Naive thymus-derived CD4-positive, alpha-beta T cell (primary cell): ENCODE measurements around the gene MEOX2. TPM values are rescaled to one million over a fixed set of nuclear protein-coding genes. Genes with fewer than 3 reads are reported as not detected.

ENCODE experiments used
- ATAC-seq: fragments of 150-1000 bp; cut with Tn5 transposase; 2 replicates; pipeline ENCODE4 v1.10.0; 2021; ENCODE audit warnings: mild to moderate bottlenecking, moderate library complexity
- CTCF ChIA-PET: fragments of 350-600 bp; sonication (Branson Sonifier 250); formaldehyde crosslinking; loops from one replicate; lab custom pipeline; 2021; ENCODE audit warnings: antibody characterized with exemption; lab: Charles Lee
- POLR2A ChIA-PET: fragments of 350-600 bp; sonication (Branson Sonifier 250); formaldehyde crosslinking; loops from one replicate; lab custom pipeline; 2021; ENCODE audit warnings: antibody characterized with exemption, inconsistent platforms; lab: Charles Lee
- DNase-seq, 9 donors: peaks; one replicate each; pipeline versions ENCODE4 v3.0.0 to v3.0.0-alpha.2; 2020 to 2022; ENCODE audit warnings: mixed read lengths in 1 of 9
- H3K27ac ChIP-seq: one replicate; pipeline ENCODE4 v1.7.0; 2013; ENCODE audit warnings: mild to moderate bottlenecking, low read depth, low read length, moderate library complexity
- H3K27me3 ChIP-seq, 2 donors: one replicate each; pipeline ENCODE4 v1.7.0; 2013; ENCODE audit warnings: low read length in 2 of 2, mild to moderate bottlenecking in 2 of 2, moderate library complexity in 2 of 2; ENCODE audit not compliant: control insufficient read depth in 2 of 2, insufficient read depth in 2 of 2
- H3K36me3 ChIP-seq, 3 experiments: 1 replicate in 2 of 3; 2 replicates in 1 of 3; pipeline ENCODE4 v1.7.0; 2013; ENCODE audit warnings: low read length in 3 of 3, mild to moderate bottlenecking in 3 of 3, moderate library complexity in 1 of 3; ENCODE audit not compliant: insufficient read depth in 3 of 3, control insufficient read depth in 2 of 3
- H3K4me1 ChIP-seq, 2 donors: one replicate each; pipeline ENCODE4 v1.7.0; 2013; ENCODE audit warnings: low read length in 2 of 2, mild to moderate bottlenecking in 2 of 2, moderate library complexity in 1 of 2; ENCODE audit not compliant: control insufficient read depth in 2 of 2, insufficient read depth in 2 of 2
- H3K4me3 ChIP-seq: 2 replicates; pipeline ENCODE4 v1.7.0; 2013; ENCODE audit warnings: mild to moderate bottlenecking, low read length
- H3K9me3 ChIP-seq, 3 experiments: 1 replicate in 2 of 3; 2 replicates in 1 of 3; pipeline ENCODE4 v1.7.0; 2013; ENCODE audit warnings: low read length in 3 of 3; ENCODE audit not compliant: control insufficient read depth in 2 of 3
- H3K27ac Mint-ChIP-seq, 9 donors: one replicate each; pipeline ENCODE4 v1.8.0; 2020 to 2022; ENCODE audit warnings: mixed read lengths in 9 of 9, mild to moderate bottlenecking in 8 of 9, moderate library complexity in 5 of 9, inconsistent platforms in 2 of 9
- H3K27me3 Mint-ChIP-seq, 5 donors: one replicate each; pipeline ENCODE4 v1.8.0; 2021 to 2022; ENCODE audit warnings: mixed read lengths in 5 of 5, mild to moderate bottlenecking in 1 of 5
- H3K36me3 Mint-ChIP-seq, 5 donors: one replicate each; pipeline ENCODE4 v1.8.0; 2020 to 2022; ENCODE audit warnings: mixed read lengths in 5 of 5, mild to moderate bottlenecking in 3 of 5, inconsistent platforms in 1 of 5
- H3K4me1 Mint-ChIP-seq, 7 donors: one replicate each; pipeline ENCODE4 v1.8.0; 2020 to 2022; ENCODE audit warnings: mixed read lengths in 7 of 7, mild to moderate bottlenecking in 3 of 7, inconsistent platforms in 1 of 7
- H3K4me3 Mint-ChIP-seq, 10 donors: one replicate each; pipeline ENCODE4 v1.8.0; 2020 to 2022; ENCODE audit warnings: mild to moderate bottlenecking in 10 of 10, mixed read lengths in 10 of 10, moderate library complexity in 6 of 10, inconsistent platforms in 2 of 10
- H3K9me3 Mint-ChIP-seq, 11 donors: one replicate each; pipeline ENCODE4 v1.8.0; 2020 to 2022; ENCODE audit warnings: mixed read lengths in 11 of 11, mild to moderate bottlenecking in 4 of 11, inconsistent platforms in 1 of 11, moderate library complexity in 1 of 11
- intact Hi-C, 2 donors: fragments of 100-400 bp; cut with micrococcal nuclease; formaldehyde crosslinking; loops; one replicate each; pipeline ENCODE4 v1.15.1; 2023
- polyA plus RNA-seq, 2 donors: library from polyadenylated mRNA; unstranded; fragments of 300-500 nt; fragmentation: Illumina TruSeq; gene quantifications; one replicate each; pipeline ENCODE4 v1.2.3, GENCODE V29; 2021
- total RNA-seq, 6 experiments: library from RNA in 5 of 6; stranded (reverse) in 5 of 6; gene quantifications; 1 replicate in 5 of 6; 2 replicates in 1 of 6; pipeline ENCODE4 v1.2.3 and lab custom pipeline; 2021 to 2026

Gene MEOX2
- total RNA-seq (not detected), polyA plus RNA-seq (not detected), total RNA-seq (lab: John Stamatoyannopoulos, UW) (not detected)

- no peaks in the 10 kb centered on the region for H3K36me3 ChIP-seq
- peaks cover 0 to 17% (median 2%) of the 10 kb centered on the region in 11 donors for H3K9me3 Mint-ChIP-seq
- ChIA-PET POLR2A (no interaction called here), CTCF (no interaction called here)
- no peaks in the 10 kb centered on the region for H3K4me1 Mint-ChIP-seq
- H3K4me3 Mint-ChIP-seq, result no peak within 1 kb of the TSS
- intact Hi-C loops, result no loop called here
- no peak within 1 kb of the TSS for H3K27ac Mint-ChIP-seq
- no peak within 1 kb of the TSS for H3K27ac ChIP-seq
- ATAC-seq (no peak), DNase-seq (no peak)
- no peak within 1 kb of the TSS for H3K4me3 ChIP-seq
- no peaks in the 10 kb centered on the region for H3K9me3 ChIP-seq
- peaks cover 0 to 7% (median 0%) of the 10 kb centered on the region in 5 donors for H3K36me3 Mint-ChIP-seq
- no peaks in the 10 kb centered on the region for H3K27me3 ChIP-seq
- peaks cover 43 to 49% (median 48%) of the 10 kb centered on the region in 5 donors for H3K27me3 Mint-ChIP-seq
- H3K4me1 ChIP-seq, result no peaks in the 10 kb centered on the region
Observed at GRCh38 chr7:15686295-15686956, at the start of gene MEOX2. Gene MEOX2, minus strand, starts transcription at chr7:15686683. Its CDS starts 281 bp downstream, at chr7:15686402.

GRCh38 chr7:15729746-15730145 lies 43.3 kb upstream of the MEOX2 start:
- no peaks in the 10 kb centered on the region for H3K9me3 ChIP-seq
- Mint-ChIP-seq H3K27ac (no peak overlapping the region), H3K36me3 (no peaks in the 10 kb centered on the region), H3K4me1 (no peaks in the 10 kb centered on the region), H3K27me3 (no peaks in the 10 kb centered on the region), H3K4me3 (no peak overlapping the region), H3K9me3 (peaks cover 0 to 10% (median 0%) of the 10 kb centered on the region in 11 donors)
- intact Hi-C loops, result loop anchor here in 1 of 2 donors (10.0 kb wide), 1 partner anchor 425 kb away; no protein-coding TSS in a partner anchor
- CTCF ChIA-PET, result no interaction called here
- no peaks in the 10 kb centered on the region for H3K4me1 ChIP-seq
- H3K36me3 ChIP-seq, result no peaks in the 10 kb centered on the region
- no peak overlapping the region for H3K4me3 ChIP-seq
- DNase-seq, result no peak
- no peaks in the 10 kb centered on the region for H3K27me3 ChIP-seq
- ATAC-seq, result no peak
- H3K27ac ChIP-seq, result no peak overlapping the region
- POLR2A ChIA-PET, result no interaction called here

DNA sequence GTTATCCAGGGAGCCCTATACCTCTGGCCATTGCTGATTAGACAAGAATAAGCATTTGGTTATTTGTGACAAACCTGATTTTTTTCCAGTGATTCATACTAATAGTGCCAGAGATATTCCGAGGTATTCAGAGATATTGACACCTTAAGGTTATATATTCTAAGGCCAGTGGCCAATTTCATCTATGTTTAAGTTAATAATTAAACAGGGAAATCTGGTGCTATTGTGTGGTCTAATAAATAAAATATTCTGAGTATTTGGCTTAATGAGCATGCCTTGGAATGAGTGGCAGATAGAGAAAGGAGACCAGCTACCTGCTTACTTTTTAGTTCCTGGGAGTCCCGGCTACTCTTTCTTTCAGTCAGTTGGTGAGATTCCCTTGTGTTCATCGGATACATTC lies 38.6 kb upstream of the MEOX2 start:
- H3K27ac ChIP-seq, result no peak overlapping the region
- Mint-ChIP-seq H3K4me3 (no peak overlapping the region), H3K27ac (no peak overlapping the region), H3K27me3 (no peaks in the 10 kb centered on the region), H3K4me1 (no peaks in the 10 kb centered on the region), H3K9me3 (peaks cover 0 to 5% (median 0%) of the 10 kb centered on the region in 11 donors), H3K36me3 (no peaks in the 10 kb centered on the region)
- intact Hi-C loops, result loop anchor here in 1 of 2 donors (10.0 kb wide), 1 partner anchor 420 kb away; no protein-coding TSS in a partner anchor
- H3K27me3 ChIP-seq, result no peaks in the 10 kb centered on the region
- ChIA-PET CTCF (no interaction called here), POLR2A (no interaction called here)
- H3K4me1 ChIP-seq, result no peaks in the 10 kb centered on the region
- H3K36me3 ChIP-seq, result no peaks in the 10 kb centered on the region
- DNase-seq, result no peak
- no peak for ATAC-seq
- H3K9me3 ChIP-seq, result no peaks in the 10 kb centered on the region
- no peak overlapping the region for H3K4me3 ChIP-seq

DNA sequence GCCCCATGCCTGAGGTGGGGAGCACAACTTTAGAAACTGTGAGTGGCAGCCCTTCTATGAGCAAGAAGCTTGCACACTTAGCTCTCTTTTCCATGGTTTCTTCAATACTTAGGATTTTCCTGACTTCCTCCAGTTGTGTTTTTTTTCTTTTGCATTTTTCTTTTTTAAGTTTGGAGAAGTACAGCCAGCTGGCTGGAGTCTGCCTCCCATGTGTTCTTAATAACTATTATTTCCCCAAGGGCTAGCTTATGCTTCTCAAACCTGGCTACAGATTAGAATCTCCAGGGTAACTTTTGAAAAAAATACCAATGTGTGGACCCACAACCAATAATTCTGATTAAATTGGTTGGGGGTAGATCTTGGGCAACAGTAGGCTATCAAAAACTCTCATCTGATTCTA lies 37.4 kb upstream of the MEOX2 start:
- Mint-ChIP-seq H3K27ac (no peak overlapping the region), H3K4me3 (no peak overlapping the region), H3K27me3 (no peaks in the 10 kb centered on the region), H3K36me3 (no peaks in the 10 kb centered on the region), H3K4me1 (no peaks in the 10 kb centered on the region), H3K9me3 (peaks cover 0 to 5% (median 0%) of the 10 kb centered on the region in 11 donors)
- ChIA-PET CTCF (no interaction called here), POLR2A (no interaction called here)
- no peaks in the 10 kb centered on the region for H3K27me3 ChIP-seq
- intact Hi-C loops, result loop anchor here in 1 of 2 donors (10.0 kb wide), 1 partner anchor 419 kb away; no protein-coding TSS in a partner anchor
- H3K27ac ChIP-seq, result no peak overlapping the region
- no peak for DNase-seq
- ATAC-seq, result no peak
- H3K9me3 ChIP-seq, result no peaks in the 10 kb centered on the region
- no peaks in the 10 kb centered on the region for H3K36me3 ChIP-seq
- no peak overlapping the region for H3K4me3 ChIP-seq
- H3K4me1 ChIP-seq, result no peaks in the 10 kb centered on the region

DNA sequence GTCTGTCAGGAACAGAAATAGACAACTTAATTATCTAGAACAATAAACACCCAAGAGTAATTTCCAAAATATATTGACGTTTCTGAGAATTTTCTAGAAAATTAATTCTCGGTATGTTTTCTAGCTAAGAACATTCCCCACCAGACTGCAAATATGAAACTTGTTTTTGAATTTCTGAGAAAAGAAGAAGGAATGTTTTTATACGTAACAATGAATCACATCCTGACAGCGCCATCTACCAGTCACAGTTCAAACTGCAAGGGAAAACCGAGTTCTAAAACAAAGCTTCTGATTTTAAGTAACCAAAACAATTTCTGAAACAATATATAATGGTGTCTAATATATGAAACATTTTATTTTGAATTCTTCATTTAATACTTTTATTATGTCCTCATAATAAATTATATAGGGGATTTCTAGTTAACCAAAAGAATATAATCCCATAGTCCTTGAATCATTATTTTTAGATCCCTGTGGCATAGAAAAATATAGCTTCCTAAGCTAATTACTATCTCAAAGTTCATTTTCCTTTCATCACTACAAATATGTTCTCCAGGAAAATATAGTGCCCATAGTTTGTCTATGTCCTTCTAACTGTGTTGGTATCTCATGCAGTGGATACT lies 34.5 kb upstream of the MEOX2 start:
- CTCF ChIA-PET, result no interaction called here
- Histone ChIP-seq H3K27me3 (no peaks in the 10 kb centered on the region), H3K9me3 (no peaks in the 10 kb centered on the region), H3K4me3 (no peak overlapping the region), H3K27ac (no peak overlapping the region), H3K4me1 (no peaks in the 10 kb centered on the region), H3K36me3 (no peaks in the 10 kb centered on the region)
- Mint-ChIP-seq H3K4me1 (no peaks in the 10 kb centered on the region), H3K27me3 (no peaks in the 10 kb centered on the region), H3K4me3 (no peak overlapping the region), H3K9me3 (peaks cover 0 to 9% (median 0%) of the 10 kb centered on the region in 11 donors), H3K36me3 (no peaks in the 10 kb centered on the region), H3K27ac (no peak overlapping the region)
- POLR2A ChIA-PET, result no interaction called here
- intact Hi-C loops, result loop anchor here in 1 of 2 donors (10.0 kb wide), 1 partner anchor 416 kb away; no protein-coding TSS in a partner anchor
- DNase-seq (no peak), ATAC-seq (no peak)

DNA sequence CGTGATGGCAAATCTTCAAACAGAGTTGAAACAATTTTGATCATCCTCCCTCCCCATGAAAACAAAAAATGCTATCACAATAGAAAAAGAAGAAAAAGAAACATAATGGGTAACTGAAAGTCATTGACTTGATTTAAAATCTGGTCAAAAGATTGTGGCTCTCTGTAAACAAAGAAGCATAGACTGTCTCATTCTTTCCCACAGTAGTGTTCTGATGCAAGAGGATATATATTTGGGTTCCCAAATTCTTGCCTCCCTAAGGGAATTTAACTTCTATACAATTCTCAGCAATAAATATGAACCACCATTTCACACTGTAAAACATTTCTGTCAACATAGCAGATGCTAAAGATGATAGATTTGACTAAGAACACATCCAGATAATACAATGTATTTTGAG lies 32.8 kb upstream of the MEOX2 start:
- ChIA-PET CTCF (no interaction called here), POLR2A (no interaction called here)
- no peak overlapping the region for H3K4me3 Mint-ChIP-seq

More for the DNA sequence above, 32.8 kb upstream of the MEOX2 start:
- no peak overlapping the region for H3K4me3 ChIP-seq
- peaks cover 0 to 13% (median 0%) of the 10 kb centered on the region in 11 donors for H3K9me3 Mint-ChIP-seq
- no peaks in the 10 kb centered on the region for H3K36me3 Mint-ChIP-seq
- no peaks in the 10 kb centered on the region for H3K27me3 Mint-ChIP-seq
- H3K27me3 ChIP-seq, result no peaks in the 10 kb centered on the region
- no peaks in the 10 kb centered on the region for H3K4me1 Mint-ChIP-seq
- no peak overlapping the region for H3K27ac Mint-ChIP-seq
- DNase-seq (no peak), ATAC-seq (no peak)
- H3K36me3 ChIP-seq, result no peaks in the 10 kb centered on the region
- no peaks in the 10 kb centered on the region for H3K4me1 ChIP-seq
- H3K9me3 ChIP-seq, result no peaks in the 10 kb centered on the region
- H3K27ac ChIP-seq, result no peak overlapping the region
- intact Hi-C loops, result loop anchor here in 1 of 2 donors (10.0 kb wide), 1 partner anchor 65 kb away; no protein-coding TSS in a partner anchor
